22Rv1 (cell line): Measurements from ENCODE around the gene CENPW.

Experiments
- CTCF ChIP-seq: fragments of 450-650 bp; IDR thresholded peaks from 2 replicates; pipeline ENCODE4 v1.5.1; 2017; ENCODE audit warnings: mild to moderate bottlenecking
- ZFX ChIP-seq: fragments of 450-650 bp; IDR thresholded peaks from 2 replicates; pipeline ENCODE4 v1.6.1; 2017; ENCODE audit warnings: antibody characterized with exemption, borderline replicate concordance

DNA sequence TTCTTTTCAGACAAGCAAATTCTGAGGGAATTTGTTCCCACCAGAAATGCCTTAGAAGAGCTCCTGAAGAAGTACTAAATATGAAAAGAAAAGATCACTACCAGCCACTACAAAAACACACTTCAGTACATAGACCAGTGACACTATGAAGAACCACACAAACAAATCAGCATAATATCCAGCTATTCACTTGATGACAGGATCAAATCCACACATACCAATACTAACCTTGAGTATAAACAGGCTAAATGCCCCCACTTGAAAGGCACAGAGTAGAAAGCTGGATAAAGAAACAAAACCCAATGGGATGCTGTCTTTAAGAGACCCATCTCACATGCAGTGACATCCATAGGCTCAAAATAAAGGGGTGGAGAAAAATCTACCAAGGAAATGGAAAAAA, 43.3 kb downstream of the CENPW start:
- TF ChIP-seq CTCF (no peak), ZFX (no peak)
